ENCODE data around the gene RYR3.

- no peak for TF ChIP-seq POLR2A (IDR thresholded peaks at IDR 0.05; ENCODE audit: low read length)
- no peak for TF ChIP-seq GATA1 (IDR thresholded peaks at IDR 0.05; ENCODE audit: low read depth, low read length)
These were observed 229.2 kb downstream of the RYR3 start for GRCh38 chr15:33539825-33540573.
